ENCODE results near the gene DNAH17. TPM values are rescaled to one million over a fixed set of nuclear protein-coding genes. Genes with fewer than 3 reads are reported as not detected.

The DNAH17 gene
- total RNA-seq, 1 experiment from 2014 or later, result 0.23 TPM

- peaks cover 6% of the 10 kb centered on the region for H3K4me1 Mint-ChIP-seq (ENCODE audit: low read depth, unreplicated experiment)
- H3K36me3 Mint-ChIP-seq (ENCODE audit: insufficient read depth, unreplicated experiment), result no peaks in the 10 kb centered on the region
- H3K27ac Mint-ChIP-seq (ENCODE audit: unreplicated experiment), result no peak overlapping the region
- Histone ChIP-seq H3K4me1 (no peaks in the 10 kb centered on the region), H3K9me3 (no peaks in the 10 kb centered on the region), H3K4me3 (ENCODE audit: low read depth, low read length) (no peak overlapping the region), H3K36me3 (ENCODE audit: control insufficient read depth, insufficient read depth, low read length) (no peaks in the 10 kb centered on the region), H3K27me3 (replicated peaks; ENCODE audit: control insufficient read depth, insufficient read depth, low read length) (no peaks in the 10 kb centered on the region)
- ChIA-PET POLR2A (no interaction called here), CTCF (no interaction called here)
- H3K4me3 Mint-ChIP-seq (ENCODE audit: unreplicated experiment), result no peak overlapping the region
- intact Hi-C loops (cut with micrococcal nuclease; ENCODE audit: unreplicated experiment), result loop anchor here (5.0 kb wide), 1 partner anchor 1087 kb away; no protein-coding TSS in a partner anchor
- no peak for DNase-seq
- H3K9me3 Mint-ChIP-seq (ENCODE audit: unreplicated experiment), result no peaks in the 10 kb centered on the region
- no peaks in the 10 kb centered on the region for H3K27me3 Mint-ChIP-seq (ENCODE audit: insufficient read depth, unreplicated experiment)
- no peak for TF ChIP-seq CTCF (IDR thresholded peaks at IDR 0.05; ENCODE audit: insufficient read depth in 1 of 2, low read depth in 1 of 2, low read length in 1 of 2, severe bottlenecking in 1 of 2, unreplicated experiment in 1 of 2)
- BruUV-seq (replicated peaks), result no TSS peak
Measured at GRCh38 chr17:78534492-78535272, 42.5 kb downstream of the DNAH17 start.

GRCh38 chr17:78532922-78533640, 44.1 kb downstream of the DNAH17 start:
- TF ChIP-seq CTCF (IDR thresholded peaks at IDR 0.05; ENCODE audit: insufficient read depth in 1 of 2, low read depth in 1 of 2, low read length in 1 of 2, severe bottlenecking in 1 of 2, unreplicated experiment in 1 of 2), result no peak
- no TSS peak for BruUV-seq (replicated peaks)
- H3K36me3 Mint-ChIP-seq (ENCODE audit: insufficient read depth, unreplicated experiment), result no peaks in the 10 kb centered on the region
- no peaks in the 10 kb centered on the region for H3K27me3 ChIP-seq (replicated peaks; ENCODE audit: control insufficient read depth, insufficient read depth, low read length)
- POLR2A ChIA-PET, result no interaction called here
- H3K36me3 ChIP-seq (ENCODE audit: control insufficient read depth, insufficient read depth, low read length), result no peaks in the 10 kb centered on the region
- no peaks in the 10 kb centered on the region for H3K9me3 ChIP-seq
- H3K4me3 ChIP-seq (ENCODE audit: low read depth, low read length), result no peak overlapping the region
- H3K27ac Mint-ChIP-seq (ENCODE audit: unreplicated experiment), result no peak overlapping the region
- H3K4me1 Mint-ChIP-seq (ENCODE audit: low read depth, unreplicated experiment), result peaks cover 6% of the 10 kb centered on the region
- H3K27me3 Mint-ChIP-seq (ENCODE audit: insufficient read depth, unreplicated experiment), result no peaks in the 10 kb centered on the region
- H3K4me1 ChIP-seq, result no peaks in the 10 kb centered on the region
- no peak for DNase-seq
- no peak overlapping the region for H3K4me3 Mint-ChIP-seq (ENCODE audit: unreplicated experiment)
- intact Hi-C loops (cut with micrococcal nuclease; ENCODE audit: unreplicated experiment), result loop anchor here (5.0 kb wide), 1 partner anchor 1086 kb away; no protein-coding TSS in a partner anchor
- no peaks in the 10 kb centered on the region for H3K9me3 Mint-ChIP-seq (ENCODE audit: unreplicated experiment)
- CTCF ChIA-PET, result no interaction called here

GRCh38 chr17:78532311-78532710, 44.9 kb downstream of the DNAH17 start:
- no peak overlapping the region for H3K4me3 ChIP-seq (ENCODE audit: low read depth, low read length)
- Mint-ChIP-seq H3K9me3 (ENCODE audit: unreplicated experiment) (no peaks in the 10 kb centered on the region), H3K27ac (ENCODE audit: unreplicated experiment) (no peak overlapping the region), H3K4me1 (ENCODE audit: low read depth, unreplicated experiment) (peaks cover 6% of the 10 kb centered on the region), H3K36me3 (ENCODE audit: insufficient read depth, unreplicated experiment) (no peaks in the 10 kb centered on the region), H3K4me3 (ENCODE audit: unreplicated experiment) (no peak overlapping the region), H3K27me3 (ENCODE audit: insufficient read depth, unreplicated experiment) (no peaks in the 10 kb centered on the region)
- intact Hi-C loops (cut with micrococcal nuclease; ENCODE audit: unreplicated experiment), result loop anchor here (5.0 kb wide), 1 partner anchor 1085 kb away; no protein-coding TSS in a partner anchor
- no peaks in the 10 kb centered on the region for H3K4me1 ChIP-seq
- no peak for TF ChIP-seq CTCF (IDR thresholded peaks at IDR 0.05; ENCODE audit: insufficient read depth in 1 of 2, low read depth in 1 of 2, low read length in 1 of 2, severe bottlenecking in 1 of 2, unreplicated experiment in 1 of 2)
- CTCF ChIA-PET, result no interaction called here
- H3K36me3 ChIP-seq (ENCODE audit: control insufficient read depth, insufficient read depth, low read length), result no peaks in the 10 kb centered on the region
- no peaks in the 10 kb centered on the region for H3K9me3 ChIP-seq
- BruUV-seq (replicated peaks), result no TSS peak
- no peaks in the 10 kb centered on the region for H3K27me3 ChIP-seq (replicated peaks; ENCODE audit: control insufficient read depth, insufficient read depth, low read length)
- POLR2A ChIA-PET, result no interaction called here
- no peak for DNase-seq
